ENCODE results near the gene UBXN6.

DNA sequence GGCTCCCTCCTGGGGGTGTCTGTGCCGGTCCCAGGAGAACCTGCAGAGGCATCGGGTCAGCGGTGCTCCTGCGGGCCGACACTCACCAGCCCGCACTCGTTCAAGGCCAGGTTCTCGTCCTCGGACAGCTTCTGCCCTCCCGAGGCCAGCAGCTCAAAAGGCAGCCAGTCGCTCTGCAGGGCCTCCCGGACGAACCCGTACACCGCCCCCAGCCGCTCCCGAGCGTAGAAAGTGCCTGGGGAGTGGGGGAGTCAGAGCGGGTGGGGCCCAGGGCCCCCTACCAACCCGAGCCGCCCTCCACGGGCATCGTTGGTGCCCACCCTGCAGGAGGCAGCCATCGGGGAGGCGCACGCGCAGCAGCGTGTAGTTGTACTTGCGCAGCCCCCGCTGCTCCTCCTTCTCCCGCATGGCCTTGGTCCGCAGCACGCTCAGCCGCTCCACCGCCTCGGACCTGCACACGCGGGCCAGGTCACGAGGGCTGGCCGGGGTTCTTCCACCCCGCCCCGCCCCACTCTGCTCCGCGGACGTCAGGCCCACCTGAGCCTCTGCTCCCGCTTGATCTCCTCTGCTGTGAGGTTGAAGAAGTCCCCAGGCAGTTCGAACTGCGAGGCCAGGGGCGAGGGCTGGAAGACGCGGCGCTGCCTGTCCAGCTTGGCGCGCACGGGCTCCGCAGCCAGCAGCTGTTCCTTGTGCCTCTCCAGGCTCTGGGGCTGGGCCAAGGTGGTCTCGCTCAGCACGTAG lies 11.5 kb downstream of the UBXN6 start:
- TF ChIP-seq, protein P1, sequence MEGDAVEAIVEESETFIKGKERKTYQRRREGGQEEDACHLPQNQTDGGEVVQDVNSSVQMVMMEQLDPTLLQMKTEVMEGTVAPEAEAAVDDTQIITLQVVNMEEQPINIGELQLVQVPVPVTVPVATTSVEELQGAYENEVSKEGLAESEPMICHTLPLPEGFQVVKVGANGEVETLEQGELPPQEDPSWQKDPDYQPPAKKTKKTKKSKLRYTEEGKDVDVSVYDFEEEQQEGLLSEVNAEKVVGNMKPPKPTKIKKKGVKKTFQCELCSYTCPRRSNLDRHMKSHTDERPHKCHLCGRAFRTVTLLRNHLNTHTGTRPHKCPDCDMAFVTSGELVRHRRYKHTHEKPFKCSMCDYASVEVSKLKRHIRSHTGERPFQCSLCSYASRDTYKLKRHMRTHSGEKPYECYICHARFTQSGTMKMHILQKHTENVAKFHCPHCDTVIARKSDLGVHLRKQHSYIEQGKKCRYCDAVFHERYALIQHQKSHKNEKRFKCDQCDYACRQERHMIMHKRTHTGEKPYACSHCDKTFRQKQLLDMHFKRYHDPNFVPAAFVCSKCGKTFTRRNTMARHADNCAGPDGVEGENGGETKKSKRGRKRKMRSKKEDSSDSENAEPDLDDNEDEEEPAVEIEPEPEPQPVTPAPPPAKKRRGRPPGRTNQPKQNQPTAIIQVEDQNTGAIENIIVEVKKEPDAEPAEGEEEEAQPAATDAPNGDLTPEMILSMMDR (IDR thresholded peaks at IDR 0.05 in 4 of 5, conservative IDR thresholded peaks at IDR 0.05 in 1 of 5): no peak
- TF ChIP-seq POLR2A (IDR thresholded peaks at IDR 0.05): no peak

Data from gastrocnemius medialis (tissue), 4 donors.